Activated T-cell treated with anti-CD3 and anti-CD28 coated beads for 1 hour (primary cell): Measurements from ENCODE around the gene CABLES2.
"Not testable (repeated sequence)": the region's sequence is repeated elsewhere in the genome, so short reads cannot be mapped to it uniquely, and the experiment has no call there.

Experiments
- DNase-seq: peaks from one replicate; pipeline ENCODE4 v3.0.0-alpha.2; 2020; ENCODE audit warnings: low read depth

The CABLES2 gene

GRCh38 chr20:62436692-62437091, 29.6 kb upstream of the CABLES2 start:
- DNase-seq, result no peak

- DNase-seq, result no peak
Observed at GRCh38 chr20:62433658-62434497, 26.8 kb upstream of the CABLES2 start.

- no peak for DNase-seq
Observed at GRCh38 chr20:62430866-62431447, 23.9 kb upstream of the CABLES2 start.

GRCh38 chr20:62430311-62430853, 23.3 kb upstream of the CABLES2 start:
- no peak for DNase-seq

- DNase-seq, result no peak
Observed at GRCh38 chr20:62429455-62430310, 22.6 kb upstream of the CABLES2 start.

GRCh38 chr20:62428396-62429295, 21.6 kb upstream of the CABLES2 start:
- DNase-seq, result no peak

GRCh38 chr20:62428002-62428372, 20.9 kb upstream of the CABLES2 start:
- no peak for DNase-seq

- no peak for DNase-seq
Observed at GRCh38 chr20:62427172-62428001, 20.3 kb upstream of the CABLES2 start, which contains the start of gene RBBP8NL. Gene RBBP8NL (minus strand): TSS chr20:62427539. CDS start chr20:62419647, 7,892 bp downstream.

- DNase-seq, result no peak
Observed at GRCh38 chr20:62426699-62427131, 19.6 kb upstream of the CABLES2 start.

- DNase-seq, result not testable (repeated sequence)
Observed at GRCh38 chr20:62426059-62426348, 18.9 kb upstream of the CABLES2 start.

- no peak for DNase-seq
Observed at GRCh38 chr20:62425281-62426058, 18.4 kb upstream of the CABLES2 start.

- DNase-seq, result no peak
Observed at GRCh38 chr20:62424249-62425107, 17.4 kb upstream of the CABLES2 start.

- no peak for DNase-seq
Observed at GRCh38 chr20:62423326-62423706, 16.2 kb upstream of the CABLES2 start.

GRCh38 chr20:62422636-62423325, 15.7 kb upstream of the CABLES2 start:
- no peak for DNase-seq

- DNase-seq, result no peak
Observed at GRCh38 chr20:62421716-62421990, 14.6 kb upstream of the CABLES2 start.

- no peak for DNase-seq
Observed at GRCh38 chr20:62420846-62421715, 14.0 kb upstream of the CABLES2 start.

- DNase-seq, result no peak
Observed at GRCh38 chr20:62419759-62420158, 12.7 kb upstream of the CABLES2 start.
